HL-60 (cell line): ENCODE data around the gene ITPRID1.

Source experiments
- DNase-seq, 2 experiments: peaks; one replicate each; pipeline ENCODE4 v3.0.0-alpha.2; 2010 to 2020; ENCODE audit warnings: low read depth in 1 of 2, low spot score in 1 of 2
- H3K27ac ChIP-seq: fragments of 250-450 bp; sonication (Bioruptor Pico); replicated peaks from 2 replicates; pipeline ENCODE4 v1.5.1; 2020; ENCODE audit warnings: mild to moderate bottlenecking, moderate library complexity
- H3K27me3 ChIP-seq: fragments of 250-450 bp; sonication (Bioruptor Pico); 2 replicates; pipeline ENCODE4 v1.5.1; 2021; ENCODE audit warnings: mild to moderate bottlenecking, moderate library complexity; ENCODE audit not compliant: insufficient read depth, poor library complexity, severe bottlenecking
- H3K4me3 ChIP-seq: replicated peaks from 2 replicates; pipeline ENCODE4 v1.5.1; 2011; ENCODE audit warnings: mild to moderate bottlenecking, control low read depth, low read length; ENCODE audit not compliant: insufficient read depth
- GABPA ChIP-seq: IDR thresholded peaks from 2 replicates; pipeline ENCODE4 v1.6.1; 2012; ENCODE audit warnings: low read depth
- POLR2AphosphoS5 ChIP-seq: IDR thresholded peaks from 2 replicates; pipeline ENCODE4 v1.6.1; 2012; ENCODE audit warnings: low read depth
- SPI1 ChIP-seq: IDR thresholded peaks from 2 replicates; pipeline ENCODE4 v1.6.1; 2012; ENCODE audit warnings: low read depth, mild to moderate bottlenecking, borderline replicate concordance
- long read RNA-seq: library from polyadenylated mRNA; unstranded; transcript quantifications from one replicate; pipeline ENCODE4 v2.0.0, GENCODE V29; 2020
- TF ChIP-seq, protein P1 (sequence below): IDR thresholded peaks from one replicate; pipeline ENCODE4 v1.5.1; 2011; ENCODE audit warnings: low read length, control low read depth, inconsistent platforms; ENCODE audit not compliant: insufficient read depth
- TF ChIP-seq, protein P2 (sequence below): IDR thresholded peaks from 2 replicates; pipeline ENCODE4 v1.6.1; 2012; ENCODE audit warnings: low read depth; ENCODE audit not compliant: insufficient replicate concordance

ITPRID1 gene
- long read RNA-seq: 0 reads

DNA sequence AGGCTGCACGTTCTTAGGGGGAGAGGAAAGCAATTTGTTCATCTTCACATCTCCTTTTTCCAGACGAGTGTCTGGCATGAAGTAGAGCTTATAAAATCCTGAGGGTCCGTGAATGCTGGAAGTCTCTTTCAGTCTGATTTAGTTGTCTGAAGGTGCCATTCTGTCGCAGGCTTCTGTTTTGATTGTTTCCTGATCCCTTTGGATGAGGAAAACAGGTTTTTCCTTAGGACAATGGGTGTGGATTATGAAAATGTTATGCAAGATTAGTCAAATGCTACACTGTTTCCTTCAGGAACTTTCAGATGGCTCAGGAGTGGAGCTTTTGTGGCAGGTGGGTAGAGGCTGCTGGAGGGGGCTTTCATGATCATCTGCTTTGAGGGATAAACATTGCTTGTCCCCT, at the start of gene ITPRID1:
Gene ITPRID1, plus strand, starts transcription at position 301 of the 400 bp plus-strand sequence. CDS start 38,935 bp downstream, outside the sequence.
- H3K4me3 ChIP-seq: no peak within 1 kb of the TSS
- no peaks in the 10 kb centered on the region for H3K27me3 ChIP-seq
- no peak within 1 kb of the TSS for H3K27ac ChIP-seq
- DNase-seq: no peak
- TF ChIP-seq SPI1 (no peak), POLR2AphosphoS5 (no peak), GABPA (no peak)
- TF ChIP-seq, protein P1, sequence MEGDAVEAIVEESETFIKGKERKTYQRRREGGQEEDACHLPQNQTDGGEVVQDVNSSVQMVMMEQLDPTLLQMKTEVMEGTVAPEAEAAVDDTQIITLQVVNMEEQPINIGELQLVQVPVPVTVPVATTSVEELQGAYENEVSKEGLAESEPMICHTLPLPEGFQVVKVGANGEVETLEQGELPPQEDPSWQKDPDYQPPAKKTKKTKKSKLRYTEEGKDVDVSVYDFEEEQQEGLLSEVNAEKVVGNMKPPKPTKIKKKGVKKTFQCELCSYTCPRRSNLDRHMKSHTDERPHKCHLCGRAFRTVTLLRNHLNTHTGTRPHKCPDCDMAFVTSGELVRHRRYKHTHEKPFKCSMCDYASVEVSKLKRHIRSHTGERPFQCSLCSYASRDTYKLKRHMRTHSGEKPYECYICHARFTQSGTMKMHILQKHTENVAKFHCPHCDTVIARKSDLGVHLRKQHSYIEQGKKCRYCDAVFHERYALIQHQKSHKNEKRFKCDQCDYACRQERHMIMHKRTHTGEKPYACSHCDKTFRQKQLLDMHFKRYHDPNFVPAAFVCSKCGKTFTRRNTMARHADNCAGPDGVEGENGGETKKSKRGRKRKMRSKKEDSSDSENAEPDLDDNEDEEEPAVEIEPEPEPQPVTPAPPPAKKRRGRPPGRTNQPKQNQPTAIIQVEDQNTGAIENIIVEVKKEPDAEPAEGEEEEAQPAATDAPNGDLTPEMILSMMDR: no peak
- TF ChIP-seq, protein P2, sequence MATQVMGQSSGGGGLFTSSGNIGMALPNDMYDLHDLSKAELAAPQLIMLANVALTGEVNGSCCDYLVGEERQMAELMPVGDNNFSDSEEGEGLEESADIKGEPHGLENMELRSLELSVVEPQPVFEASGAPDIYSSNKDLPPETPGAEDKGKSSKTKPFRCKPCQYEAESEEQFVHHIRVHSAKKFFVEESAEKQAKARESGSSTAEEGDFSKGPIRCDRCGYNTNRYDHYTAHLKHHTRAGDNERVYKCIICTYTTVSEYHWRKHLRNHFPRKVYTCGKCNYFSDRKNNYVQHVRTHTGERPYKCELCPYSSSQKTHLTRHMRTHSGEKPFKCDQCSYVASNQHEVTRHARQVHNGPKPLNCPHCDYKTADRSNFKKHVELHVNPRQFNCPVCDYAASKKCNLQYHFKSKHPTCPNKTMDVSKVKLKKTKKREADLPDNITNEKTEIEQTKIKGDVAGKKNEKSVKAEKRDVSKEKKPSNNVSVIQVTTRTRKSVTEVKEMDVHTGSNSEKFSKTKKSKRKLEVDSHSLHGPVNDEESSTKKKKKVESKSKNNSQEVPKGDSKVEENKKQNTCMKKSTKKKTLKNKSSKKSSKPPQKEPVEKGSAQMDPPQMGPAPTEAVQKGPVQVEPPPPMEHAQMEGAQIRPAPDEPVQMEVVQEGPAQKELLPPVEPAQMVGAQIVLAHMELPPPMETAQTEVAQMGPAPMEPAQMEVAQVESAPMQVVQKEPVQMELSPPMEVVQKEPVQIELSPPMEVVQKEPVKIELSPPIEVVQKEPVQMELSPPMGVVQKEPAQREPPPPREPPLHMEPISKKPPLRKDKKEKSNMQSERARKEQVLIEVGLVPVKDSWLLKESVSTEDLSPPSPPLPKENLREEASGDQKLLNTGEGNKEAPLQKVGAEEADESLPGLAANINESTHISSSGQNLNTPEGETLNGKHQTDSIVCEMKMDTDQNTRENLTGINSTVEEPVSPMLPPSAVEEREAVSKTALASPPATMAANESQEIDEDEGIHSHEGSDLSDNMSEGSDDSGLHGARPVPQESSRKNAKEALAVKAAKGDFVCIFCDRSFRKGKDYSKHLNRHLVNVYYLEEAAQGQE: no peak

DNA sequence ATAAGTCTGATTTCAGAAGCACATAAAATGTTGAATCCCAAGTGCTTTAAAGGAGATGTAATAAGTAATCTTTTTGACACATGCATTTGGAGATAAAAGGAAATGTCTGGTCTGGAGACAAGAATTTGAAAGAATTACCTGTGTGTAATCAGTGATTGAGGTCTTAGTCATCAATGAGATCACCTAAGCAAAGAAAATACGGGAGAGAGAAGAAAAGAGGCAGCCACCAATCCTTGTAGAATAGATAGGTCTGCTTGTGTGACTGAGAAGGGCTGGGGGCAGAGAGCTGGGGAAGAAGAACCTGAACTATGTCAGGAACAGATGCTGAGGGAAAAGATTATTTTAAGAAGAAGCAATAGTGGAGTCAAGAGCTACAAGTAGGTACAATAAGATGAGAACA, 49.3 kb upstream of the ITPRID1 start:
- no peak overlapping the region for H3K27ac ChIP-seq
- H3K4me3 ChIP-seq: no peak overlapping the region
- H3K27me3 ChIP-seq: no peaks in the 10 kb centered on the region
- TF ChIP-seq, protein P2: no peak
- TF ChIP-seq SPI1 (no peak), GABPA (no peak), POLR2AphosphoS5 (no peak)
- TF ChIP-seq, protein P1: no peak
- DNase-seq: no peak

DNA sequence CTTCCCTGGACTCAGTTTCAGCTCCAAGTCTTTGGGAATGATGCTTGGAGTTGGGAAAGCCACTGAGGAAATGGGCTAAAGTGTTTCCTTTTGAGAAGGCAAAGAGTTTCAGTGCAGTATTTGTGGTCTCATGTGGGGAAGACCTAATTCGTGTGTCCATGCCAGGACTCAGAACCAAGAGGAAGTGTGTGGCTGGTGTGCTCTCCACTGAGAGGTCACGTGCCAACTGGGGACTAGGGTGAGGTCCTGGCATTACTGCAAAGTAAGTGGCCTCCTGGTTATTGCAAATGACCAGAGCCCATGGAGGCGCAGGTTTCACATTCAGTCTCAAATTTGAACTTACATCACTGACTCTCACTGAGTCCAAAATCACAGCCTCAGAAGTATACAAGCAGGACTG, 48.6 kb upstream of the ITPRID1 start:
- DNase-seq: no peak
- no peak overlapping the region for H3K27ac ChIP-seq
- H3K4me3 ChIP-seq: no peak overlapping the region
- TF ChIP-seq SPI1: no peak
- TF ChIP-seq, protein P2: no peak
- no peak for TF ChIP-seq GABPA
- TF ChIP-seq POLR2AphosphoS5: no peak
- TF ChIP-seq, protein P1: no peak
- no peaks in the 10 kb centered on the region for H3K27me3 ChIP-seq
